Measurements from ENCODE around the gene ROCK2. TPM values are rescaled to one million over a fixed set of nuclear protein-coding genes. Genes with fewer than 3 reads are reported as not detected.

The ROCK2 gene
- total RNA-seq, 3 donors from 2014 or later (not counting 1 experiment from before 2014, with no cell fraction given) = 19.9 to 28.2 (median 21.9) TPM

DNA sequence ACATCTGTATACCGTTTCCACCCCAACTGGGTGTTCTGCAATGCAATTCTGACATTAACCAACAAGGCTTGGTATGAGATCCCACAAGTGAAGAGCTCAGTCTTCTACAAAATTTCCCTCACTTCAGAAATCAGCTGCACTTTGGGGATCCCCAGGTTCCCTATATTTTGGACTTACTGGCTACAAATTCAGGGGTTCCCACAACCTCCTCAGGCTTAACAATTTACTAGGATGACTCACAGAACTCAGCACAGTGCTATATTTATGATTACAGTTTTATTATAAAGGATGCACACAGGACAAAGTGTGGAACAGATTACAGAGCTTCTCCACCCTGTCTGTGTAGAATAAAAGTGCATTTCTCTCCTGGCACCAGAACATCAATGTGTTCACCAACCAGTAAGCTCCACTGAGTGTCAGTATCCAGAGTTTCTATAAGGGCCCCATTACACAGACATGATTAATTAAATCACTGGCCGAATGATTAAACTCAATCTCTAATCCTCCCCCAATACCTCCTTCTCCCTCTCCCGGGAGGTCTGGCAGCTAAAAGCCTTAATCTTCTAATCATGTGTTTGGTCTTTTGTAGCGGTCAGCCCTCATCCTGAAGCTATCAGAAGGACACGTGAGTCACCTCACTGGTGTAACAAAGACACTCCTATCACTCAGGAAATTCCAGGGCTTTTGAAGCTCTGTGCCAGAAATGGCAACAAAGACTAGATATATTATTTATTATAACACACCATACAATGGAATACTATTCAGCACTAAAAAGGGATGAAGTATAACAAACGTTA is 104.6 kb downstream of the ROCK2 start:
- H3K36me3 Mint-ChIP-seq = no peaks in the 10 kb centered on the region
- TF ChIP-seq, protein P1, sequence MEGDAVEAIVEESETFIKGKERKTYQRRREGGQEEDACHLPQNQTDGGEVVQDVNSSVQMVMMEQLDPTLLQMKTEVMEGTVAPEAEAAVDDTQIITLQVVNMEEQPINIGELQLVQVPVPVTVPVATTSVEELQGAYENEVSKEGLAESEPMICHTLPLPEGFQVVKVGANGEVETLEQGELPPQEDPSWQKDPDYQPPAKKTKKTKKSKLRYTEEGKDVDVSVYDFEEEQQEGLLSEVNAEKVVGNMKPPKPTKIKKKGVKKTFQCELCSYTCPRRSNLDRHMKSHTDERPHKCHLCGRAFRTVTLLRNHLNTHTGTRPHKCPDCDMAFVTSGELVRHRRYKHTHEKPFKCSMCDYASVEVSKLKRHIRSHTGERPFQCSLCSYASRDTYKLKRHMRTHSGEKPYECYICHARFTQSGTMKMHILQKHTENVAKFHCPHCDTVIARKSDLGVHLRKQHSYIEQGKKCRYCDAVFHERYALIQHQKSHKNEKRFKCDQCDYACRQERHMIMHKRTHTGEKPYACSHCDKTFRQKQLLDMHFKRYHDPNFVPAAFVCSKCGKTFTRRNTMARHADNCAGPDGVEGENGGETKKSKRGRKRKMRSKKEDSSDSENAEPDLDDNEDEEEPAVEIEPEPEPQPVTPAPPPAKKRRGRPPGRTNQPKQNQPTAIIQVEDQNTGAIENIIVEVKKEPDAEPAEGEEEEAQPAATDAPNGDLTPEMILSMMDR (IDR thresholded peaks at IDR 0.05) = no peak
- H3K4me3 ChIP-seq (ENCODE audit: low read length) = no peak overlapping the region
- H3K4me3 Mint-ChIP-seq = no peak overlapping the region
- 95% methylated on average over 5 of the region's 6 CpGs for WGBS (ENCODE audit: insufficient coverage)
- no peak overlapping the region for H3K27ac ChIP-seq (ENCODE audit: low read length)
- no peaks in the 10 kb centered on the region for H3K9me3 ChIP-seq (ENCODE audit: control insufficient read depth, insufficient read depth, low read length)
- DNase-seq (no peak), ATAC-seq (no peak)
- H3K27ac Mint-ChIP-seq = no peak overlapping the region
- peaks cover 29 to 31% of the 10 kb centered on the region in 2 donors for H3K4me1 Mint-ChIP-seq
- H3K27me3 Mint-ChIP-seq (ENCODE audit: low read depth in 2 of 2) = no peaks in the 10 kb centered on the region
- H3K27me3 ChIP-seq (ENCODE audit: control insufficient read depth, insufficient read depth, low read length) = no peaks in the 10 kb centered on the region
- no peaks in the 10 kb centered on the region for H3K36me3 ChIP-seq (ENCODE audit: control insufficient read depth, insufficient read depth, low read length)
- H3K4me1 ChIP-seq (ENCODE audit: control insufficient read depth, insufficient read depth, low read length) = no peaks in the 10 kb centered on the region
- intact Hi-C loops (cut with micrococcal nuclease) = loop anchor here (10.0 kb wide), 1 partner anchor 345 kb away; no protein-coding TSS in a partner anchor
- no peaks in the 10 kb centered on the region for H3K9me3 Mint-ChIP-seq

DNA sequence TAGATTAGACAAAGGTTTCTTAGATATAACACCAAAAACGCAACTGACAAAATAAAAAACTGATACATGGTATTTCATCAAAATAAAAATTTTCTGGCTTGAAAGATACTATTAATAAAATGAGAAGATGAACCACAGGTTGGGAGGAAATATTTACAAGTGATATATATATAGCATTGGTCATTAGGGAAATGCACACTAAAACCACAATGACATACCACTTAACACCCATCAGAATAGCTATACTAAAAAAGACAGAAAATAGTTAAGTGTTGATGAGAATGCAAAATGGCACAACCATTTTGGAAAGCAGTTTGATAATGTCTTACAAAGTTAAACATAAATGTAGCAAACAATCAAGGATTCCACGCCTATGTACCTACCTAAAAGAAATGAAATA is 105.3 kb downstream of the ROCK2 start:
- intact Hi-C loops (cut with micrococcal nuclease) = loop anchor here (10.0 kb wide), 1 partner anchor 346 kb away; no protein-coding TSS in a partner anchor
- ATAC-seq (peak in 1 of 3 donors; percentile 55), DNase-seq (no peak)
- H3K27ac Mint-ChIP-seq = no peak overlapping the region
- no peaks in the 10 kb centered on the region for H3K4me1 ChIP-seq (ENCODE audit: control insufficient read depth, insufficient read depth, low read length)
- no peak overlapping the region for H3K4me3 Mint-ChIP-seq
- H3K9me3 ChIP-seq (ENCODE audit: control insufficient read depth, insufficient read depth, low read length) = no peaks in the 10 kb centered on the region
- 100% methylated on average over 1 of the region's 2 CpGs for WGBS (ENCODE audit: insufficient coverage)
- H3K27me3 Mint-ChIP-seq (ENCODE audit: low read depth in 2 of 2) = no peaks in the 10 kb centered on the region
- TF ChIP-seq, protein P1 (IDR thresholded peaks at IDR 0.05) = no peak
- H3K4me1 Mint-ChIP-seq = peaks cover 29 to 31% of the 10 kb centered on the region in 2 donors
- no peak overlapping the region for H3K4me3 ChIP-seq (ENCODE audit: low read length)
- no peaks in the 10 kb centered on the region for H3K9me3 Mint-ChIP-seq
- no peaks in the 10 kb centered on the region for H3K36me3 Mint-ChIP-seq
- H3K27ac ChIP-seq (ENCODE audit: low read length) = no peak overlapping the region
- H3K27me3 ChIP-seq (ENCODE audit: control insufficient read depth, insufficient read depth, low read length) = no peaks in the 10 kb centered on the region
- no peaks in the 10 kb centered on the region for H3K36me3 ChIP-seq (ENCODE audit: control insufficient read depth, insufficient read depth, low read length)

DNA sequence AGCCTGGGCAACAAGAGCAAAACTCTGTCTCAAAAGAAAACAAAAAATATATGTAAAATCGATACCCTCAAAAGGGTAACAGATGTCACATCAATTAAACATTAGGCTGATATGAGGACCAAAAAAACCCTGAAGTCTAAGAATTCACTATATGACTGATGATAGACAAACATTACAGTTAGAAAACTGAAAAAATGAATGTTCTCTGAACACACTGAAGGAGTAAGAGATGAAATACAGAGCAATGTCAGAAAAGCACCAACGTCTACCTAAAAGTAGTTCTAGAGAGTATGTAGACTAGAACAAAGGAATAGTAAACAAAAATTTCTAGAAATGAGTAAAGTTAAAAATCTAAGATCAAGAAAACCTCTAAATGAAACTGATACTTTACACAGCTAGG is 107.3 kb downstream of the ROCK2 start:
- 60% methylated on average over 1 of the region's 2 CpGs for WGBS (ENCODE audit: insufficient coverage)
- Histone ChIP-seq H3K36me3 (ENCODE audit: control insufficient read depth, insufficient read depth, low read length) (no peaks in the 10 kb centered on the region), H3K27me3 (ENCODE audit: control insufficient read depth, insufficient read depth, low read length) (no peaks in the 10 kb centered on the region), H3K4me3 (ENCODE audit: low read length) (no peak overlapping the region), H3K9me3 (ENCODE audit: control insufficient read depth, insufficient read depth, low read length) (no peaks in the 10 kb centered on the region), H3K27ac (ENCODE audit: low read length) (no peak overlapping the region), H3K4me1 (ENCODE audit: control insufficient read depth, insufficient read depth, low read length) (no peaks in the 10 kb centered on the region)
- TF ChIP-seq, protein P1 (IDR thresholded peaks at IDR 0.05) = no peak
- intact Hi-C loops (cut with micrococcal nuclease) = loop anchor here (10.0 kb wide), 1 partner anchor 348 kb away; no protein-coding TSS in a partner anchor
- Mint-ChIP-seq H3K27me3 (ENCODE audit: low read depth in 2 of 2) (no peaks in the 10 kb centered on the region), H3K4me1 (peaks cover 25 to 31% of the 10 kb centered on the region in 2 donors), H3K27ac (no peak overlapping the region), H3K9me3 (no peaks in the 10 kb centered on the region), H3K36me3 (no peaks in the 10 kb centered on the region), H3K4me3 (no peak overlapping the region)
- no peak for ATAC-seq
- DNase-seq = no peak
